HPDE6-E6E7 (cell line): ENCODE results near the gene MDC1.
"Not testable (repeated sequence)": the region's sequence is repeated elsewhere in the genome, so short reads cannot be mapped to it uniquely, and the experiment has no call there.

Source experiments
- DNase-seq: peaks from one replicate; pipeline ENCODE4 v3.0.0; 2011; ENCODE audit warnings: missing footprints; ENCODE audit errors: extremely low spot score

Gene MDC1

DNA sequence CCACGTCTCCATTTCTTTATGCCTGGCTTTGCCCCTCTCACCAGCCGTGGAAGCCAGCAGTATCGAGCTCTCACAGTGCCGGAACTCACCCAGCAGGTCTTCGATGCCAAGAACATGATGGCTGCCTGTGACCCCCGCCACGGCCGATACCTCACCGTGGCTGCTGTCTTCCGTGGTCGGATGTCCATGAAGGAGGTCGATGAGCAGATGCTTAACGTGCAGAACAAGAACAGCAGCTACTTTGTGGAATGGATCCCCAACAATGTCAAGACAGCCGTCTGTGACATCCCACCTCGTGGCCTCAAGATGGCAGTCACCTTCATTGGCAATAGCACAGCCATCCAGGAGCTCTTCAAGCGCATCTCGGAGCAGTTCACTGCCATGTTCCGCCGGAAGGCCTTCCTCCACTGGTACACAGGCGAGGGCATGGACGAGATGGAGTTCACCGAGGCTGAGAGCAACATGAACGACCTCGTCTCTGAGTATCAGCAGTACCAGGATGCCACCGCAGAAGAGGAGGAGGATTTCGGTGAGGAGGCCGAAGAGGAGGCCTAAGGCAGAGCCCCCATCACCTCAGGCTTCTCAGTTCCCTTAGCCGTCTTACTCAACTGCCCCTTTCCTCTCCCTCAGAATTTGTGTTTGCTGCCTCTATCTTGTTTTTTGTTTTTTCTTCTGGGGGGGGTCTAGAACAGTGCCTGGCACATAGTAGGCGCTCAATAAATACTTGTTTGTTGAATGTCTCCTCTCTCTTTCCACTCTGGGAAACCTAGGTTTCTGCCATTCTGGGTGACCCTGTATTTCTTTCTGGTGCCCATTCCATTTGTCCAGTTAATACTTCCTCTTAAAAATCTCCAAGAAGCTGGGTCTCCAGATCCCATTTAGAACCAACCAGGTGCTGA lies 7.0 kb upstream of the MDC1 start:
- not testable (repeated sequence) for DNase-seq

DNA sequence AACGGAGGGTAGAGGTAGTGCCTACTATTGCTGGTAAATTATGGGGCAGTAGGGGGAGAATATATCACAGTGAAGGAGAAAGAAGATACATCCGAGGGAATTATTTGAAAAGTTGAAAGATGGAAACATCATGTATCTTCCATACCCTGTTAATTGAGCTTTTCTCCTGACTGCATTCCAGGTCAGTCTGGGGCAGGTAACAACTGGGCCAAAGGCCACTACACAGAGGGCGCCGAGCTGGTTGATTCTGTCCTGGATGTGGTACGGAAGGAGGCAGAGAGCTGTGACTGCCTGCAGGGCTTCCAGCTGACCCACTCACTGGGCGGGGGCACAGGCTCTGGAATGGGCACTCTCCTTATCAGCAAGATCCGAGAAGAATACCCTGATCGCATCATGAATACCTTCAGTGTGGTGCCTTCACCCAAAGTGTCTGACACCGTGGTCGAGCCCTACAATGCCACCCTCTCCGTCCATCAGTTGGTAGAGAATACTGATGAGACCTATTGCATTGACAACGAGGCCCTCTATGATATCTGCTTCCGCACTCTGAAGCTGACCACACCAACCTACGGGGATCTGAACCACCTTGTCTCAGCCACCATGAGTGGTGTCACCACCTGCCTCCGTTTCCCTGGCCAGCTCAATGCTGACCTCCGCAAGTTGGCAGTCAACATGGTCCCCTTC lies 6.2 kb upstream of the MDC1 start:
- DNase-seq: not testable (repeated sequence)

DNA sequence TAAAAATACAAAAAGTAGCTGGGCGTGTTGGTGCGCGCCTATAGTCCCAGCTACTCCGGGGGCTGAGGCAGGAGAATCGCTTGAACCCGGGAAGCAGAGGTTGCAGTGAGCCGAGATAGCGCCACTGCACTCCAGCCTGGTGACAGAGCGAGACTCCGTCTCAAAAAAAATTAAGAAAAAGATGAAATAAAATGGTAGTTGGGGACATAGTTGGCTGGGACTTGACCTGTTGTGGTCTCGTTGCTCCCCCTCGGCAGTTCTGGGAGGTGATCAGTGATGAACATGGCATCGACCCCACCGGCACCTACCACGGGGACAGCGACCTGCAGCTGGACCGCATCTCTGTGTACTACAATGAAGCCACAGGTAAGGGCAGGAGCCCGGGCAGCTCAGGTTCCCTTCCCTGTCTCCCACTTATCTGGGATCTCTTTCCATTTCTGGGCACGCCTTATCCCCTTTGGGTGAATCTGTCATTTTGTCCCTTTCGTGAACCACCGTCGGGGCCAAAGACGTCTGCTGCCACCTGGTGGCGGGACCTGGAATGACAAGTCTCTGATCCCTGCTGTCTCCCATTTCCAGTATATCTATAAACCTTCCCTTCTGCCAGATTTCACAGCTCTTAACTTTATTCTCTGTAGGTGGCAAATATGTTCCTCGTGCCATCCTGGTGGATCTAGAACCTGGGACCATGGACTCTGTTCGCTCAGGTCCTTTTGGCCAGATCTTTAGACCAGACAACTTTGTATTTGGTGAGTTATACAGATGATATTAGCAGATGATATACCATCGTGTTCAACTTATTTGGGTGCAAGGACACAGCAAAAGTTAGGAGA lies 5.4 kb upstream of the MDC1 start:
- DNase-seq: no peak

DNA sequence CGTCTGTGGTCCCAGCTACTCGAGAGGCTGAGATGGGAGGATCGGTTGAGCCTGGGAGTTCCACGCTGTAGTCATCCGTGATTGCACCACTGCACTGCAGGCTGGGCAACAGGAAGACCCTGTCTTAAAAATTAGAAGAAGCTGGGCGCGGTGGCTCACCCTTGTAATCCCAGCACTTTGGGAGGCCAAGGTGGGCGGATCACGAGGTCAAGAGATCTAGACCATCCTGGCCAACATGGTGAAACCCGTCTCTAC lies 4.9 kb upstream of the MDC1 start:
- DNase-seq: not testable (repeated sequence)

DNA sequence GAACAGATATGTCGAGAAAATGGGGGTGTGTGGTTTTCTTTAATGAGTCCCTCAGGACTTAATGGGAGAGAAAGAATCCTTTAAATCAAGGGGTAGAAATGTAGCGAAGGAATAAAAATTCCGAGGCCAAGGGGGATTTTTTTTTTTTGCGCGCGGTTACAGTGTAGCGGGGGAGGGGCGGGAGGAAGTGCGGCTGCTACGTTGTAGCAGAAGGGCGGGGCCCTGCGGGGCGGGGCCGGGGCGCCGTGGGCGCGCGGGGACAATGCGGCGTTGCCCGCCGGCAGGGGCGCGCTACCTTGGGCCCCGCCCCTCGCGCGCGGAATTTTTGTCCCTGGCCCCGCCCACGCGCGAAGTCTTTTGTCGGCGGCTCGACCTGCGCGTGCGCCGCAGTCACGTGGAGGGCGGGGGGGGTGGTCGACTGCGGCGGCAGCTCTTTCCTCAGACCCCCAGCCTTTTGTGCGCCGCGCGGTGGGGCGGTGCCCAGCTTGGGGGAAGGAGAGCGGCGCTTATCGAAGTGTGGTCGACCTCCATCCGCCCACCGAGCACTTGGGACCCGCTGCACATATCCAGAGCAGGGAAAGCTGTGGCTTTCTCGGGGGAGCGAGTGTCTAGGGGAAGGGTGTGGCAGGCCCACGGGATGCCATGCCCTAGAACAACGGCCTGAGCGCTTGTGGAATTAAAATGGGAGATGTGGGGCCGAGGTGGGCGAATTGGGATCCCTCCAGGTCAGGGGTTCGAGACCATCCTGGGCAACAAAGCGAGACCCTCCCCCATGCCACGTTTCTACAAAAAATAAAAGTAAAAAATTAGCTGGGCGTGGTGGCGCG lies 4.3 kb upstream of the MDC1 start:
- no peak for DNase-seq

DNA sequence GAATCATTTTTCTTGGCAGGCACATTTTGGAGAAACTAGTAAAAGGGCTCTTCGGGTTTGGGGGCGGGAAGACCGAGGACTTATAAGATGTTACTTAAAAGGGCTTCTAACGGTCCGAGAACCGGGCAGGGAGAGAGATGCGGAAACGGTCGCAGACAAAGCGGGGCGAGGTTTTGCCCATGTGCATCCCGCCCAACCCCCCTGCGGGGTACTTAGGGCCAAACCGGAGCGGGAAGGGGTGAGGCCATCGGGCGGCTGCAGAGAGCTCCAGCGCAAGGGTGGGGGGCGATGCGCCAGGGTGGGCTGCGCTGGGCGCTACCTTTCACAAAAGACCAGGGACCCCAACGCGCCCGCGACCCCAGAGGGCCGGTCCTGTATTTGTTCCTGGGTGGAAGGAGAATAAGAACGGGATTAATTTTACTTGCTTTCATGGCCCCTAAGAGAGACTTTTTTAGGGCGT lies 3.7 kb upstream of the MDC1 start:
- DNase-seq: no peak

DNA sequence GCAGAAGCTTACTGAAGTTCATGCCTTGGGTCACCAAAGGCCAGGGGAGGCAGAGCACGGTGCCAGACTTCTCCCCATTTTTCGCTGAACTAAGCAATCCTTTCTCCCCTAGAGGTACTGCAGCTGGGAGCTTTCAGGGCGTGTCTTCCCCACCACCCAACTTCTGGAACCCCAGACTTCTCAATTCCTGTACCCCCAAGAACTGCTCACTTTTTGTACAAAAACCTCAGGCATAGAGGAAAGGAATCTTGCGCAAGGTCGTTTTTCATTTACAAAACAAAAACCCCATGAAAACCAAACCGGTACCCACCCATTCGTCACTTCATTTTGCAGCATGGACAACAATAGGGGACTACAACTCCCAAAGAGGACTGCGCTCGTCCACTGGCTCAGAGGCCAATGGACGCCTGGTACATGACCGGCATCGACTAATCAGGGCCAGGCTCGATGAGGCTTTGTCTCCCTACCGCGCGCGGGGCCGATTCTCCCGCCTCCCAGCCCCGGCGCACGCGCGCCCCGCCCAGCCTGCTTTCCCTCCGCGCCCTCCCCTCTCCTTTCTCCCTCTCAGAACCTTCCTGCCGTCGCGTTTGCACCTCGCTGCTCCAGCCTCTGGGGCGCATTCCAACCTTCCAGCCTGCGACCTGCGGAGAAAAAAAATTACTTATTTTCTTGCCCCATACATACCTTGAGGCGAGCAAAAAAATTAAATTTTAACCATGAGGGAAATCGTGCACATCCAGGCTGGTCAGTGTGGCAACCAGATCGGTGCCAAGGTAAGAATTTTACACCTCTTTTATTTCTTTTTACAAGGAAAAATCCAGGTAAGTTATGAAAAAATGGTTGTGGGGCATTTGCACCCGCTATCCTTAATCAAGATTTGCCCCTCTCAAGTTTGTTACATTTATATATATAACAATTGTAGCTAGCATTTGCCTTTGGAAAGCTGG lies 3.0 kb upstream of the MDC1 start, which contains the start of gene TUBB:
TUBB (plus strand) TSS at position 562 of the 947 bp plus-strand sequence; CDS start at position 717, 155 bp downstream.
- peak; percentile 94 for DNase-seq

DNA sequence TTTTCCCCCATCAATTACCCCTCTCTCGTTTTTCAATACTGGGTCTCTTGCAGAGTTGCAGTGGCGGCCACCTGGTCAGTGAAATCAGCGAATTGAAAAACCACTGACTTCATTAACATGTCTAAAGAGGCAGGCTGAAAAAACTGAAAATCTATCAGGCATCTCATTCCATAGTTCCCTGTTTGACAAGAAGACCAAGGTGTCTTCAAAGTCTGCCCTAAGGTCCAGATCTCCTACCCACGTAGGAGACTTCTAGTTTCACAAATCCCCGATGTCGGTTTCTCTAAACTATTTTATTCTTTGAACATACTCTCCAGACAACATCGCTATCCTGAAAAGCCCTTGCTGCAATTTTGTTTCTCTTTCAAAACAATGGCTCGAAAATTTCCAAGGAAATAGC lies 2.3 kb upstream of the MDC1 start:
- no peak for DNase-seq

DNA sequence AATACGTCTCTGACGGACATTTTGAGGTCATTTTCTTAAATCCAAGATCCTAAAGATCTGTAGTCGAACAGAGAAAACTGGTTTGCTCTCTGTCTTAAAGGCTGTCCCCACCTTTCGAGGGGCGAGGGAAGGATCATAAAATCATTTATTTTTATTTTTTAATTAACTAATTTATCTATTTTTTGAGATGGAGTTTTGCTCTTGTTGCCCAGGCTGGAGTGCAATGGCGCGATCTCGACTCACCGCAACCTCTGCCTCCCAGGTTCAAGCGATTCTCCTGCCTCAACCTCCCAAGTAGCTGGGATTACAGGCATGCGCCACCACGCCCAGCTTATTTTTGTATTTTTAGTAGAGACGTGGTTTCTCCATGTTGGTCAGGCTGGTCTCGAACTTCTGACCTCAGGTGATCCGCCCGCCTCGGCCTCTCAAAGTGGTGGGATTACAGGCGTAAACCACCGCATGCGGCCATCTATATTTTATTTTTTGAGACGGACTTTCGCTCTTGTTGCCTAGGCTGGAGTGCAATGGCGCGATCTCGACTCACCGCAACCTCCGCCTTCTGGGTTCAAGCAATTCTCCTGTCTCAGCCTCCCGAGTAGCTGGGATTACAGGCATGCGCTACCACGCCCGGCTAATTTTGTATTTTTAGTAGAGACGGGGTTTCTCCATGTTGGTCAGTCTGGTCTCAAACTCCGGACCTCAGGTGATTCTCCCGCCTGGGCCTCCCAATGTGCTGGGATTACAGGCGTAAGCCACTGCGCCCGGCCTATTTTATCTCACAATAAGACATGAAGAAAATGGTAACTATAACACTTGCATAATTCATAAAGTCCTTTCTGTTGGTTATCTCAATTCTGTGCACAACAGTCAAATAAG lies 1.0 kb upstream of the MDC1 start:
- not testable (repeated sequence) for DNase-seq

DNA sequence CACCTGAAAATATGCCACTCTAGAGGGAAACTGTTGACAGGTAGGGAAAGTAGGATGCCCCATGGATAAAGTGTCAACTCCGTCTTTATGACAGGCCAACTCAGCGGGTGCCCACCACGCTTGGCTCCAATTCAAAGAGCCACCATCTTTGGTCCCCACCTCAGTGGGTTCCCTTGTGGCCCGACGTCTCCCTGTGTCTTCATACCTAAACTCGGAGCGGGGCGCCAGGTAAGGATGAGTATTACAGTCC lies 277 bp downstream of the MDC1 start:
- peak; percentile 43 for DNase-seq

DNA sequence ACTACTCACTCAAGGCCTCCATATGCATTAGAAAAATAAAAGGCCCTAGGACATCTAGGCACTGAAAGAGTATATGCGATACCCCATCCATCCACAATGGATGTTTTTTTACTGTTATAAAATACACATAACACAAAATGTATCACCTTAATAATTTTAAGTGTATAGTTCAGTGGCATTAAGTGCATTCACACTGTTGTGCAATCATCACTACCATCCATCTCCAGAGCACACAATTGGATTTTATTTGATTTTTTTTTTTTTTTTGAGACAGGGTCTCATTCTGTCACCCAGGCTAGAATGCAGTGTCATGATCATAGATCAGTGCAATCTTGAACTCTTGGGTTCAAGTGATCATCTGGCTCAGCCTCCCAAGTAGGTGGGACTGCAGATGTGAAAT lies 2.8 kb downstream of the MDC1 start:
- no peak for DNase-seq

DNA sequence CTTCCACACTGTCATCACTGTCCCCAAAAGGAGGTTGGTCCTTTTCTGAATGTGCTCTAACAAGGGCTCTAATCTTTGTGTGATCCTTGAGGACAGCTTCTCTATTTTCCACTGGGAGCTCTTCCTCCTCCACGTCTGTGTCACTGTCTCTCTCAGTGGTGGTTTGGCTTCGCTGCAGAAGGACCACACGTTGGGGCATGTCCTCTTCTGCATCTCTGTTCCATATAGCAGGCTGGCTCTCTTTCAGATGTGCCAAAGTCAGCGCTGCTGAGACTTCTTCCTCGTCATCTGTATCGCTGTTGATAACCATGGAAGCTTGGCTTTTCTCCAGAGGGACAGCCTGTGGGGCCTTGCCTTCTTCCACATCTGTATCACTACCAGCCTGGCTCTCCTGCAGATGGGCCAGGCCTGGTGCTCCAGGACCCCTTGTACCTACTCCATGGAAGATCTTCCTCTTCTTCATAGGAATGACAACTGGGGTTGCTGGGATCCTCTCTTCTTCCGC lies 4.6 kb downstream of the MDC1 start:
- DNase-seq: no peak

DNA sequence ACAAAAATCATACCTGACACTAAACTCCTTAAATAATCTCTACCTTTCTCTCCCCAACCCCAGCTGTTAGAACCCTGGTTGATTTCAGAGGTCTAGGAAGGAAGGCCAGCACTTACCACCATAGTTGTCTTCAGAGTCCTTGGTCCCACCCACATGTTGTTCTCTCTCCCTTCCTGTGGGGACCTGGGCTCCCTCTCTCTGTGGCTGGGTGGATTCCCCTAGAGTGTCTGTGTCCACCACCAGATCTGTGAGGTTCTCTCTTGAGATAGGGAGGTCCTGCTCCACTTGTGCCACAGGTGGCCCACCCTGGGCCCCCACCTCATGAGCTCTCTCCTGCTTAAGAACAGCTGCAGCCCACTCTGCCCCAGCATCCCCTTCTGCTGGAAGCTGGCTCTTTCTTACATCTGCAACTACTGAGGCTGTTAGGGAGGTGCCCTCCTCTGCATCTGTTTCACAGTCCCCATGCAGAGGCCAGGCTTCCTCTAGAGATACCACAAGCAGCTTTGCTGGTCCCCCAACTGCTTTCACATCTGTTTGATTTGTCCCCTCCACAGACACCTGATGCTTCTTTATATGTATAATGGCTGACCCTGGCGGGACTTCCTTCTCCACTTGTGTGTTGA lies 5.2 kb downstream of the MDC1 start:
- no peak for DNase-seq

DNA sequence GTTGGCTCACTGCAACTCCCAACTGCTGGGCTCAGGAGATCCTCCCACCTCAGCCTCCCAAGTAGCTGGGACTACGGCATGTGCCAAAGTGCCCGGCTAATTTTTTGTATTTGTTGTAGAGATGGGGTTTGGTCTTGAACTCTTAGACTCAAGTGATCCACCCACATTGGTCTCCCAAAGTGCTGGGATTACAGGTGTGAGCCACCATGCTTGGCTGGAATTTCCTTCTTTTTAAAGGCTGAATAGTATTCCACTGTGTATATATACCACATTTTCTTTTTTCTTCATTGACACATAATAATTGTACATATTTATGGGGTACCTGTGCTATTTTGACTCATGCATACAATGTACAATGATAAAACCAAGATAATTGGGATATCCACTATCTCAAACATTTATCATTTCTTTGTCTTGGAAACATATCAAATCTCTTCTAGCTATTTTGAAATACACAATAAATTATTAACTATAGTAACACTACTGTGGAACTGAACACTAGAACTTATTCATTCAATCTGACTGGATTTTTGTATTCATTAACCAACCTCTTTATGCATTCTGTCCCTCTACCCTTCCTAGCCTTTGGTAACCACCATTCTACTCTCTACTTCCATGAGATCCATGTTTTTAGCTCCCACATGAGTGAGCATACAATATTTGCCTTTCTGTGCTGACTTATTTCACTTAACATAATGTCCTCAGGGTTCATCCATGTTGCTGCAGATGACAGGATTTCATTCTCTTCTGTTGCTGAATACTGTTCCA lies 7.8 kb downstream of the MDC1 start:
- DNase-seq: no peak

DNA sequence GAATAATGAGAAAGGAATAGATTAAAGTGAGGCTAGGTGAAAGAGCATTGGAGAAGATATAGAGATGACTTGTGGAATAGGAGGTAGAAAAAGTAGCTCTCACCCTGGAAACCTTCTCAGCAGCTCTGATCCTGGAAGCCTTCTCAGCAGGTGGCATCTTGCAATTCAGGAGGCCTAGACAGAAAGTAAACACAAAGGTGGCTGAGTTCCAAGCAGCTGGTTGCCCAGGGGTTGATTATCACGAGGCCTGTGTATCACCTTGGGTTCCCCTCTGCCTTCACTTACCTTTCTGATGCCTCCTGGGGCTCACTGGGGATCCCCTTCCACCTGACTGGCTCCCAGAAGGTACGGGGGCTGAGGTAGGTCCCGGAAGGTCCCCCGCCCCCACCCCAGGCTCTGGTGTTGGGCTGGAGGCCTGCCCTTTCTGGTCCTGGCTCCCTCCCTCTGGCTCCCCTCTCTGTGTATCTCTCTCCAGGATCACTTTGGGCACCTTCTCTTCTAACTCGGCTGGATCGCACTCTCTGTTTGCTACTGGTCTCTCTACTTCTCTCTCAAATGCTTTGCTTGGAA lies 9.7 kb downstream of the MDC1 start:
- DNase-seq: no peak

DNA sequence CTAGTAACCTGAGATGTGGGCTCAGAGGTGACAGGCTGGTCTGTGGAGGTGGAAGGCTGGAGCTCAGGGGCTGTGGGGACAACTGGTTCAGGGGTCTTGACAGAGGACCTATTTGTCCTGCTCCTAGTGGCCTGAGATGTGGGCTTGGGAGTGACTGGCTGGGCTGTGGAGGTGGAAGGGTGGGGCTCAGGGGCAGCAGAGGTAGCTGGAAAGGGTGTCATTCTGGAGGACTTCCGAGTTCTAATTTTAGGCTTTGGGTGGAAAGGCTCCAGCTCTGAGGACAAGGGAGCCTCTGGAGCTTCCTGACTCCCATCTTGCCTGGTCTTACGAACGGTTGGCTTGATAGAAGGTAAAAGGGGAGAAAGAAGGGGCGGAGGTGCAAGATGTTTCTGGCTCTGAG lies 11.5 kb downstream of the MDC1 start:
- no peak for DNase-seq

DNA sequence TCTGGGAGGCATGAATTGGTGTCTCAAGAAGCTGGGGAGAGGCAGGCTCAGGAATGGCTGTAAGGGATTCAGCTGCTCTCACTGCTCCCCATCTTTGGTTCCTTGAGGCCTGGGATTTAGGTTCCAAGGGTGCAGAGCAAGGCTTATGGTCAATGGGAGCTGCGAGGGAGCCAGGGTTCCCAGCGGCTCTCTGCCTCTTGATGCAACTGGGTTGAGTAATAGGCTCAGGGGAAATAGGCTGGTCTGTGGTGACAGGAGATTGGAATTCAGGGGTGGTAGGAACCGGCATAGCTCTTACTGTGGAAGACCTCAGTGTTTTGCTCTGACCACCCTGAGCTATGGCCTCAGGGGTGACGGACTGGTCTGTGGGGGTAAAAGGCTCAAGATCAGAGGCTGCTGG lies 13.3 kb downstream of the MDC1 start:
- no peak for DNase-seq

DNA sequence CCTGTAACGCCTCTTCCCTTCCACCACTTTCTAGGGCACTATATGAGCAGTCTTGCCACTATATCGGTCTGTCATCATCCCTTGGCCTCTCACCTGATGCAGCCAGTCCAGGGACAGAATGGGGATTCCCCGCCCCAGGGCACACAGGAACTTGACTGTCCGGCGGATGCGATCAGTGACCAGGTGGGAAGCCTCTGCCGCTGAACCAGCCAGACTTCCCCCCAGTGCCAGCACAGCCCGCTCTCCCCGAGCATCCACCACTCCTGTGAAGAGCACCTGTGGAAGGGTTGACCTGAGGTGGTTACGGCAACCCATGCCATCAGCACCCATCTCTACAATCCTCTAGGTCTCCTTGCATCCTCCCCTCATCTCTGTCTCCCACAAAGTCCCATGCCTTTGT lies 14.1 kb downstream of the MDC1 start:
- DNase-seq: no peak
